ENCODE data around the gene IGF1.
"Not testable (repeated sequence)": the region's sequence is repeated elsewhere in the genome, so short reads cannot be mapped to it uniquely, and the experiment has no call there.

IGF1 gene

DNA sequence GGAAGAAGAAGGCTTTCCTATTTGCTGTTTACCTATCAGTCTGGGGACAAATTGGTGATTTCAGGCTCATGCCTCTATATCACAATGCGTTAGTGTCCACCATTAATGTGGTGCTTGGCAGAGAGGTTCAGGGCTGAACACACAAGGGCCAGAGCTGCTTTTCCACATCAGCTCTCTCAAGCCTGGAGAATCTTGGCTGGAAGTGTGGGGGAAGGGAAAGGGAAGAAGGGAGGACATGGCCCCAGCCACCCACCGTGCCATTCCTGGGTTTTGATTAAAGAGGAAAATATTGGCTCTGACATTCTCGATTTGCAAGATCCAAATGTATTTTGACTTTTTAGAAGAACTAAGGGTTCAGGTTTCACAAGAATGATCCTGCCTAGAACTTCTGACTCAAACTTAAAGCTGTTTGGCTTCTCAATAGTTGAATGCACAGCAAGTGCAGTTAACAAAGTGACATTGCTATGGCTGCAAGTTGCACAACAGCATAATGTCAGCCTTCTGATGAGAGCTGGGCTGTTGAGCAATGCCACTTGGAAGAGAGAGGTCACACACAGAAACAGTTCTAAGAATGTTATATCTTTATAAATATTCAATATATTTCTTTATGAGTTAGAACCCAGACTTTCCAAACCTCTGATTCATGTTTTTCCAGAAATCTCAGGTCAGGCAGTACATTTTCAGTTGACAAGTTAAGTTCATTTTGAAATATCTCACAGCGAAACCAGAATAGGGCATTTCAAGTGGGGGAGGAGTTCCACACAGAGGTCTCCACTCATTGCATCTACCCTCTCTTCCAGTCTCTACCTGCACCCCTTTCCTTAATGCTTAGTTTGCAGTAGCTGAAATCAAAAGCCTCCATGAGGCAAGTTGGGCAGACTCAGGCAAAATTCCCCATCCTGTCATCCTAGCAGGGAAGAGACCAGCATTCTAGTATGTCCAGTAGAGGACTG, 25.3 kb downstream of the IGF1 start:
- DNase-seq = no peak

DNA sequence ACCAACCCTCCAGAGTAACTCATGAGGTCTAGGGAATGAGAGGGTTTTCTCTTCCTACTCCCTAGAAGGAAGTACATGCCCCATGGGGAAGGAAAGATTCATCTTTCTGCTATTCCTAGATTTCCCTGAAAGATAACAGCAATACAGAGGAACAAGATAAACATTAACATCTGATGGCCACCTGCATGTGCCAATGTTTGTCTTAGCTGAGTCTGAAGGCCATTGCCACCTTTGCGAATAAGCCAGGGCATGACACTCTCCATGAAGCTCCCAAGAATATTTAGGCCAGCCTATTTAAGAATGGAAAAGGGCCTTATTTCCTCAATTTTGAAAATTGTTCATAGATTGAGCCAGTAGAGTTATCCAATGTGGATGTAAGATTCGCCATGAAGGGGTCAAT, 26.0 kb downstream of the IGF1 start:
- no peak for DNase-seq

DNA sequence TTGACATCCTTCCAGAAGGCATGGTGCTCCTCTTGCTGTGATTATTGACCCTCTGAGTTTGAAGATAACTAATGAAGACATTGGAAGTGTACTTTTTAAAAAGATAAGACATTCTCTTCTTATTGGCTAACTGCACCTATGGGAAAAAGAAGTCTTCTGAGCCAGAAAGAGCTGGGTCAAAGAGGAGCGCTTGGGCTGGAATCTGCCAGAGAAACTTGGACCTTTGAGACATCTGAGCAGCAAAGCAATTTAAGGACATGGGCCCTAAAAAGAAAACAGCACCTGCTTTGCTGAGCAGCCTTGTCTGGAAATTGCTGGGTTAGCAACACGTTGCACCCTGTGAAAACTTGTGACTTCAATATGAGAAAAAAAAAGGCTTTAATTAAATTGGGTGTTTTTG, 27.8 kb downstream of the IGF1 start:
- DNase-seq = no peak

DNA sequence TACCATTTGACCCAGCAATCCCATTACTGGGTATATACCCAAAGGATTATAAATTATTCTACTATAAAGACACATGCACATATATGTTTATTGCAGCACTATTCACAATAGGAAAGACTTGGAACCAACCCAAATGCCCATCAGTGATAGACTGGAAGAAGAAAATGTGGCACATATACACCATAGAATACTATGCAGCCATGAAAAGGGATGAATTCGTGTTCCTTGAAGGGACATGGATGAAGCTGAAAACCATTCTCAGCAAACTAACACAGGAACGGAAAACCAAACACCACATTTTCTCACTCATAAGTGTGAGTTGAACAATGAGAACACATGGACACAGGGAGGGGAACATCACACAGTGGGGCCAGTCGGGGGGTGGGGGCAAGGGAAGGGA, 31.3 kb downstream of the IGF1 start:
- DNase-seq = not testable (repeated sequence)

DNA sequence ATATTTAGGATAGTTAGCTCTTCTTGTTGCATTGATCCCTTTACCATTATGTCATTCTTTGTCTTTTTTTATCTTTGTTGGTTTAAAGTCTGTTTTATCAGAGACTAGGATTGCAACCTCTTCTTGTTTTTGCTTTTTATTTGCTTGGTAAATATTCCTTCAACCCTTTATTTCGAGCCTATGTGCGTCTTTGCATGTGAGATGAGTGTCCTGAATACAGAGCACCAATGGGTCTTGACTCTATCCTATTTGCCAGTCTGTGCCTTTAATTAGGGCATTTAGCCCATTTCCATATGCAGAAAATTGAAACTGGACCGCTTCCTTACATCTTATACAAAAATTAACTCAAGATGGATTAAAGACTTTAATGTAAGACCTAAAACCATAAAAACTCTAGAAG, 32.9 kb downstream of the IGF1 start:
- not testable (repeated sequence) for DNase-seq

- DNase-seq = no peak
Measured at GRCh38 chr12:102444707-102445106, 35.7 kb downstream of the IGF1 start.

- DNase-seq = no peak
Measured at GRCh38 chr12:102444093-102444492, 36.3 kb downstream of the IGF1 start.

DNA sequence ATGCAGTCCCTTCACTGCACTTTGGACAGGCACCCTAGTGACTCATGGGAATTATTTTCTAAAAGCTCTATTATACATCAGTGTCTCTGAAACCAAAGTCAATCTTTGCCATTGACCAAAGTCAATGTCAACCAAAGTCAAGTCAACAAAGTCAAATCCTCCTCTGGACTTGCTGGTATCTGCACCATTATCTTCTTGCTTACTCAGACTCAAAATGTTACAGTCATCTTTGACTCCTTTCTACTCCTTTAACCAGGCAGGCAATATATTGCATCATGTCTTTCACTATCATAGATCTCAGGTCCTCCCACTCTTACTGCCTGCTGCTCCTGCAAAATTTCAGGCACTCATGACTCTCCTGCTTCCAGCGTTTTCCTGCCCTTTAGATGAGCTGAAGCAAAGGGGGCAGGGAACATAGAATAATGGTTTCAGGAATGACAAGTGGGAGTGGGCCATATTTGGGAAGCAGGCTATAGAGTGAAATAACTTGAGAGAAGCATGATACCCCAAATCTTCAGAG, 39.2 kb downstream of the IGF1 start:
- no peak for DNase-seq

- no peak for DNase-seq
Measured at GRCh38 chr12:102439426-102440405, 40.6 kb downstream of the IGF1 start.

GRCh38 chr12:102438827-102439210, 41.5 kb downstream of the IGF1 start:
- no peak for DNase-seq

- no peak for DNase-seq
Measured at GRCh38 chr12:102438047-102438826, 42.1 kb downstream of the IGF1 start.

DNA sequence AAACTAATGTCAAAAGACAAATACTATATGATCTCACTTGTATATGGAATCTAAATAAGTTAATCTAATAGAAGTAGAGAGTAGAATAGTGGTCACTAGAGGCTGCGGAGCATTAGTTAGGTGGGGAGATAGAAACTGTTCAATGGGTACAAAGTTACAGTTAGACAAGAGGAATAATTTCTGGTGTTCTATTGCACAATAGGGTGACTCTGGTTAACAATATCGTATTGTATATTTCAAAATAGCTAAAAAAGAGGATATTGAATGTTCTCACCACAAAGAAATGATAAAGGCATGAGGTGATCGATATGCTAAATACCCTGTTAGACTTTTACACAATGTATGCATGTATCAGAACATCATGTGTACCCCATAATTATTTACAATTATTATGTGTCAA, 42.9 kb downstream of the IGF1 start:
- no peak for DNase-seq

DNA sequence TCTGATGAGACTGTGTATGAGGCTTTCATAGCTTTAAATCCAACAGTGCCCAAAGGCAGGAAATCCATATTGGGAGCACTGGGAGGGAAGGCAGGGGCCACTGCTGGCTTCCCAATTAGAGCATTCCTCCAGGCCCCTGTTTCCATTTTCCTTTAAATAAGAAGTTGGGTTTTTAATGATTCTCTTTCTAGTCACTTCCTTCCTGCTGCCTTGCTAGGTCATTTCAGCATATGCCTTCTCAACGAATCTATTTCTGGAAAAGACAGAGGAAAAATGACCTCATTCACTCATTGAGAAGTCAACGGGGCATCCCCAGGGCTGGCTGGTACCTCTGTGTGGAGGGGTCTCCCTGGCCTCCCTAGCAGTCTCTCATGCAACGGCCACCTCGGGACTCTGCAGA, 43.5 kb downstream of the IGF1 start:
- DNase-seq = no peak

DNA sequence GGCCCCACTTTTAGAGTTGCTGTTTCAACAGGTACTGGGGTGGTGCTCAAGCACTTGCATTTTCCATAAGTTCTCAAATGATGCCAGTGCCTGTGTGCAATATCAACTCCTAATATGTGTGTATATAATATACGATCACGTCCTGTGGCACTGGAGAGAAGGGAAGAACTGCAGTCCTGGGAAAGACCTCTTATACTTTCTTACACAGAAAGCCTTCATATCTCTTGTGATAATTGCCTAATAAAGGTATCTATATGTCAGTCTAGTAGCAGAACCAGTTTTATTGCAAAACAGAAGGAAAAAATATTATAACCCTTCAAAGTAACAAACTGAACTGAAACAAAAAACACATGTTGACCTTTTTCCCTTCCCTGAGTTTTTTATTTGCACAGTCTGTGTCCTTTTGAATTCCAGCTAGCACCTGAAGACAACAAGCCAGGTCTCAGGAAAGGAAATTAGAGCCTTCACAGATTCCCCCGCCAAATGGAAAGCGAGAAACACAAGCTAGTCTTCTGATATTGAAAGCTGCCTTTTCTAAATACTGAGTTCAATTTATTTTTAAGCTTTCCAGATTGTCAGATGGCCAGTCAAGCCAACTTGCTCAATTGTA, 44.4 kb downstream of the IGF1 start:
- DNase-seq = no peak

DNA sequence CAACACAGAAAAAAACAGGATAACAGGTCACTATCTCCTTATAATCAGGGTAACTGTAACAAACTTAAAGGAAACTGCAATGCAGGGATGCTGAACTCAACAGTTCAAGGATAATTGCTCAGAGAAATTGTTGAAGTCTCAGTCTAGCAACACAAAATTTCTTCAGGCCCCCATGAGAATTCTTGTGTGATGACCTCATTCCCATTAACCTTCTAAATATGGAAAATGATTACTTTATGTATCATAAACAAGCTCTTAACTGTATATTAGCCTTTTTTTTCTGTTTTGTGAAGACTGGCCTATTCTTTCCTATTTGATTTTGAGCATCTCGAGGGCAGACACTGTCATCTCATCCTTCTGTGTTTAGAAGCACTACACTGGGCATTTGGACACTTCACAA, 47.1 kb downstream of the IGF1 start:
- no peak for DNase-seq

- no peak for DNase-seq
Measured at GRCh38 chr12:102430661-102431060, 49.7 kb downstream of the IGF1 start.

DNA sequence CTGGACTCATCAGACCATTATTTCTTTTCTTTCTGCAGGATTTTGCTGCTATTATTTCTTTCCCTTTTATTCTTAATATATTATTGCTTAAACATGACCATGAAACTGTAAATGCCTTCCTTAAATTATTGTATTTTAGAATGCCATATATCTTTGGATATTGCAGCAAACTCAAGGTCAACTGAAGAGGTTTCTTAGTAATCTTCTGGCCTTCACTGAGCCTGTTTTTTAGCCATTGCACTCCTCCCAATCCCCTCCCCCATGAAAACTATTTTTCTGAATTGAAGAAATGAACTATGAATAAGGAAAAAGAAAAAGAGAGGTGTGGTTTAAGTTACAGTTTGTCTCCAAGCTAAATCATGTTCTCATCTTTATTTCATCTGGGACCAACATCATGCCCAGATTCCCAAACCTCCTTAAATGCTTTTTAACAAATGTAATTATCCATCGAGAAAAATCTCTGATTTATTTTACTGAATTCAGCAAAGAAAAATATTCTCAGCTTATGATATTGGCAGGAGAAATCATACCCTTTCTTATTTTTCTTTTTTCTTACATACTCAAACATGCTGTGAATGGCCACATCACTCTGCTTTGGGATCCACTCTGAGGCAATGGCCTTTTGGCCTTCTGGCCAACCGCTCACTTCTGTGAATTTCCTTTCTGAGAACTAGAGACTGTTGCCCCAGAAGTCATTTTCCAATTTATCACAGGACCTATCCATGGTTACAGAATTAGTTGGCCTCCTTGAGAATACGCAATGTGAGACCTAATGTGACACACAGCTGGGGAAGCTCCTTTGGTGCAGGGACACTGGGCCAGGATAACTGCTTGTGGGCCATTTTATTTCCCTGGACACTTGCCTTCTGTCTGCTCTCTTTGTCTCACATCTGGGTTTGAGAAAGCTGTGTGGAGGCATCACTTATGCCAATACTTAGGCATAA, 50.9 kb downstream of the IGF1 start:
- DNase-seq = no peak

DNA sequence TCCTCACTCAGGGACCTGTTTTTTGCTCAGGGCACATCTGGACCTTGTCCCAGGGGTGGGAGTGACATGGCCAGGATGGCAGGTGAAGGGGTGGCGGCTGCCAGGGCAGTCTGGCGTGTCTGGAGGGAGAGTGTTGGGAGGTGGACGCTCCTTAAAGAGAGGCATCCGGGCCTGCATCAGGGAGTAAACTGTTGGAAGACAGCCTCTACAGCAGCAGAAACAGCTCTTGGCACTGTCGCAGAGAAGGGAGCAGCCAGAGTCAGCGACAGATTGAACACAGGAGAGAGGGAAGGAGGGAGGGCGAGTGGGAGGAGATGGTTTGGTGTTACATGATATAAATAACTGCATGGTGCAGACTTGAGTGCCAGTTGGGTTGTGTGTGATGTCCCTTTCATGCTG, 52.8 kb downstream of the IGF1 start:
- no peak for DNase-seq

- DNase-seq = no peak
Measured at GRCh38 chr12:102426599-102427542, 53.5 kb downstream of the IGF1 start.

Data from retina (tissue), 1 donor.